CD4-positive, alpha-beta T cell treated with Interferon alpha-2 for 1 hour (primary cell): Measurements from ENCODE around the gene PSMB1.
A peak's percentile ranks its signal among the peaks of the same experiment; 100 is the strongest.

Experiments used
- DNase-seq, 2 donors: peaks; one replicate each; pipeline ENCODE4 v3.0.0-alpha.2; 2020 to 2022

PSMB1 gene

GRCh38 chr6:170552765-170553533 is at the start of gene PSMB1:
Gene PSMB1, minus strand, starts transcription at chr6:170553307. Its CDS starts 65 bp downstream, at chr6:170553242.
- DNase-seq = peak; percentile 86

- DNase-seq = no peak
These were observed 44.2 kb upstream of the PSMB1 start for GRCh38 chr6:170597278-170597677.

DNA sequence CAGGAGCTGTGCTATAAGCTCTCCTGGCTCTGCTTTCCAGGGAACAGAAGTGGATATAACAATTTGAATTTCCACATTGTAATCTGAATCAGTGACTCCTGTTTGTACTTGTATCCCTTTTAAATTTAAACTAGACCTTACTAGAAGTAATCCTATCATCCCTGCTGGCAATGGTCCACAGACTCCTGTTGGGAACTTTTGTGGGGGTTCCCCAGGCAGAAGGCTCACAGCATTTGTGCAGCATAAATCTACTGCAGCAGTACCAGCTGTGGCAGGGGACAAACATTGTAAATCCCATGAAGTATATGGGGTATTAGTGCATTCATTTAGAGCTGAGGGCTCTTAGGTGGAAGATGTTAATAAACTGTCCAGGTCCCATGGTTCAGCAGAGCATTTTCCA is 43.3 kb upstream of the PSMB1 start:
- no peak for DNase-seq

DNA sequence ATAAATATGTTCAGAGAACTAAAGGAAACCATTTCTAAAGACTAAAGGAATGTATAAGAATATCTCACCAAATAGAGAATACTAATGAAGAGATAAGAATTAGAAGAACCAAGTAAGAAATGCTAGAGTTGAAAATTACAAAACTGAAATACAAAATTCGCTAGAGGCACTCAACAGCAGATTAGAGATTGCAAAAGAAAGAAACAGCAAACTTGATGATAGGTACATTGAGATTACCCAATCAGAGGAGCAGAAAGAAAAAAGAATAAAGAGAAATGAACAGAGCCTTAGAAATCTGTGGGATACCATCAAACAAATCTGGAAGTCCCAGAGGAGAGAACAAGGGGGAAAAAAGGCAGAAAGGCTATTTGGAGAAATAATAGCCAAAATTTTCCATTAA is 37.6 kb upstream of the PSMB1 start:
- no peak for DNase-seq

- no peak for DNase-seq
These were observed 31.9 kb upstream of the PSMB1 start for GRCh38 chr6:170584954-170585498.

DNA sequence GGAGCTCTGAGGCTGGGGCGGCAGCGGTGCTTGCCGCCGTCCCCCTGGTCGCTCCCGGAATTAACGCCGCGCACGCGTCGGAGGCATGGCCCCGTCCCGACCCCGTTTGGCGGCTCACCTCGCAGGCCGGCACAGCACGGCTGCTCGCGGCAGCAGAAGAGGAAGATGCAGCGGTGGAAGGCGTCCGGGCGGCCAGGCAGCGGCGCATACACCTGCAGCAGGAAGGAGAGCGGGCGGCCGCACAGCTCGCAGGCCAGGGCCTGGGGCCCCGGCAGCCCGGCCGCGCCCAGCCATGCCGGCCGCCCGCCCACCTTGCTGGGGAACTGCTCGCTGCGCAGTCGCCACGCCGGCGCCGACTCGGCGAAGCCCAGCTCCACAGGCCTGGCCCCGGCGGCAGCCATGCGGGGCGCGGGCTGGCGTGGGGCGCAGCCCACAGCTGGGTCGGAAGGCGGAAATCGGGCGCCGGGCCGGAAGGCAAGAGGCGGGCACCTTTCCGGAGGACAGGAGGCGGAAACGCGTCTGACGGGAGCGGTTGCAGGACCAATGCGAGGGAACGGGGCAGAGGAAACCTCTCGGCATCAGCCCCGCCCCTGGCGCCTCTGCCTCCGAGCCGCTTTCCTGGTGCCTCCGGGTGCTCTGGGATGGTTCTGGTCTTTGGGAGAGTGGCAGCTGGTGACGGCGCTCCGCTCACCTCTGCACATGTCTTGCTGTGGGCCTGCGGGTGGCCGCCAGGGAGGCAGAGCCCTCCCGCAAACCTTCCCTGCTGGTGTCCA is 31.3 kb upstream of the PSMB1 start, which contains the start of gene PDCD2:
Gene PDCD2 (minus strand): TSS at position 457 of the 773 bp plus-strand sequence. CDS start 56 bp downstream, at position 401.
- peak; percentile 88 to 90 for DNase-seq

- DNase-seq = no peak
These were observed 30.7 kb upstream of the PSMB1 start for GRCh38 chr6:170583756-170584180.

DNA sequence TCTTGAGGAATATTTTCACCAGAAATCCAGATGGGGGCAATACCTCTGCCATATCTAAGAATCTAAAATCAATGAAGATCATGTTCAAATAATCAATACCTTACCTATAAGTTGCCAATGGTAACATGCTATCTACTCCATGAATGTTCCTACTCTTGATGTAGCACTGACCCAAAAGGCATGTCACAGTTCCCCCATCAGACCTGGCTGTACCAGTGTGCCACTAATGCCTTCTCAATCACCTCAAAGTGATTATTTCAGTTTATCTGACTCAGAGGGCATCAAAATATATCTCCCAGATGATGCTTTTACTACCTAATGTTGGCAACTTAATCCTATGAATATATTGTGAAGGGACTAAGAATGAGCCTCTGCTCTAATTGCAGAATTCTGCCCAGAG is 25.8 kb upstream of the PSMB1 start:
- no peak for DNase-seq

- DNase-seq = no peak
These were observed 22.1 kb upstream of the PSMB1 start for GRCh38 chr6:170575250-170575649.

GRCh38 chr6:170572704-170573466 is 19.8 kb upstream of the PSMB1 start:
- DNase-seq = no peak

DNA sequence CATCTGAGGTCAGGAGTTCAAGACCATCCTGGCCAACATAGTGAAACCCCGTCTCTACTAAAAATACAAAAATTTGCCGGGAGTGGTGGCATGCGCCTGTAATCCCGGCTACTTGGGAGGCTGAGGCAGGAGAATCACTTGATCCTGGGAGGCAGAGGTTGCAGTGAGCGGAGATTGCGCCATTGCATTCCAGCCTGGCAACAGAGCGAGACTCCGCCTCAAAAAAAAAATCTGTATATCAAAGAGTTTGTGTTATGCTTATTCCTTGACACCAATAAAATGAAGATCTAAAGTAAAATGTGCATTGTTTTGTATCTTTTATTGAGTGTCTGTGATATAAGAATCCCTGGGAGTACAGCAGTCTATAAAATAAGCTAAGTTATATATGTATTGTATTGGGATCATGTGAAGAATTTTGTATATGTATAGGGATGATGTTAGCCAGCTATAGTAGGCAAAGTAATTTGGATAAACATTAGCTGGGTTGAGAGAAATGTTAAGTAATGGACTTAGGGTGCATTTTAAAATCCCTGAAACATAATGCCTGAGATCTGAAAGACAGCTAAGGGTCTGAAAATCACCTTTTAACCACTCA is 11.9 kb upstream of the PSMB1 start:
- DNase-seq = no peak

DNA sequence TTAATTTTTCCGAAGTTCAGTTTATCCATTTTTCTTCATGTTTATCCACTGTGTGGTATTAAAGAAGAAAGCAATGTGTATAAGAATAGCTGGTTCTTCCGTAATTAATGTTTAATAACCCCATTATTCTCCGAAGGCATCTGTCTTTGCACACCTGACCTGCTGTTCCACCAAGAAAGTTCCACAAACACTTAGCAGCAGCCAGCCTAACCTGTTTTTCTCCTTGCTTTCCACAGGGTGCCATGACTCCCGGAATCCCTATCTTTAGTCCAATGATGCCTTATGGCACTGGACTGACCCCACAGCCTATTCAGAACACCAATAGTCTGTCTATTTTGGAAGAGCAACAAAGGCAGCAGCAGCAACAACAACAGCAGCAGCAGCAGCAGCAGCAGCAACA is 8.4 kb upstream of the PSMB1 start:
- no peak for DNase-seq

- no peak for DNase-seq
These were observed 2.2 kb upstream of the PSMB1 start for GRCh38 chr6:170555305-170555704.

- DNase-seq = no peak
These were observed 1.7 kb upstream of the PSMB1 start for GRCh38 chr6:170554796-170555137.

- peak; percentile 98 for DNase-seq
These were observed 1.1 kb upstream of the PSMB1 start, which contains the start of gene TBP for GRCh38 chr6:170554013-170554795. Gene TBP, plus strand, starts transcription at chr6:170554369. Its CDS starts 2,661 bp downstream, at chr6:170557030.

DNA sequence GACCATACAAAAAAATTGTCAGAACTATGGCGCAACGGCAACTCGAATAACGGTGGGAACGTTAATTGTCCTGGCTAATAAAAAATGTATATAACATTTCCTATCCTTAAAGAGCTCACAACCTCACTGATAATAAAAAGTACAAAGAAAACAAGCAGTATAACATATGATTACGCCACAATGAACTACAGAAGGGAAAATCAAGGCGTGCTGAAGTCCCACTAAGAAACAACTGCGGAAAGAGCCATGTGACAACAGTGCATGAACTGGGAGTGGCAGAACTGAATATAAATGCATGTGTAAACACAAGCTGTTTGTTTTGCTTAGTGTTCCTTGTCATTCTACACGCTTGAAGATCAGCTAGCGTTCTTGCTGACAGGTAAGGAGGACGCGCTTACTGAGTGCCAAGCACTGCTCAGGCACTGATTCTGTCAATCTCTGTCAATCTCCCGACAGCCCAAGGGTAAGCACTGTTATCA is 466 bp upstream of the PSMB1 start:
- DNase-seq = no peak

GRCh38 chr6:170545405-170545804 is 7.7 kb downstream of the PSMB1 start:
- no peak for DNase-seq

DNA sequence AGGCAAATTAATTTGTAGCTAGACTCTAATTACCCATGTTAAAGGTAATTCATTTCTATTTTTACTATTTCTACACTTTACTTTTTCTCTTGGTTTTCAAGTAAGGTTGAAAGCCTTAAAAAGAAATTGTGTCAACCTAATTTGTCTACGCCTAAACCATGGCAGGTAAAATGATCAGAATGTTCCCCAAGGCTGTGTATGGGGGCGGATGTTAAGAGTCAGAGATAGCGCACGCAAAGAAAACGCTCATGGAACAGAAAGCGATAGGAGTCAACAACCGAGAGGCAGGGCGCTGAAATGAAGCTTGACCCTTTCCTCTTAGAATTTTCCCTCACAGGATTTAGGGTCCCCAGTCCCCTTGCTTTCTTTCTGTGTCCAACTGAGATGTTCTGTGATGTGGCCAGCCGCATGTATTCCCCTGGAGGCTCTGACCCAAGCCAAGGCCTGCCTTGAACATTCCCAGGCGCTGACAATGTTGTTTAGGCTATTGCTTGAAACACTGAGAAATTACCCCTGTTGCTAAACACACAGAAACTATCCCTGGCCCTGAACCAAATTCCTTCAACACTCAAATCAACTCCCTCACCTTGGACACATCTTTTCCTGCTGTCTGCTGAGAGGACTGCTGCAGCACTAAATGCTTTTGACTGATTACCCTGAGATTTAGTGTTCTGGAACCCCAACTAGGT is 10.9 kb downstream of the PSMB1 start:
- no peak for DNase-seq

DNA sequence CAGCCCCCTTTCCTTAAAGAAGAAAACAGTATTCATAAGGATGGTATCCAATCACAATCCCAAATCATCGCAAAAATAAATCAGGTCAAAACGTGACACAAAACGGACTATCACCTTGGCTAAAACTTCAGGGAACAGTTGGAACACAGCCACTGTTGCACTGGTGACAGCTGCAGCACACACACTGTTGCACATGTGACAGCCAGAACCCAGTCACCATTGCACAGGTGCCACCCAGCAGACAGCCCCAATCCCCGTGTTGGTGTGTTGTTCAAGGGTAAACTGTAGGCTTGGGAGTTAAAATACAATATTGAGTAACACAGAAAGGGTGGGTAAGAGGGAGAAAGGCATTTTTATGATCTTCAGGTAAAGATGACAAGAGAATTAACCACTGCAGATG is 15.8 kb downstream of the PSMB1 start:
- no peak for DNase-seq

DNA sequence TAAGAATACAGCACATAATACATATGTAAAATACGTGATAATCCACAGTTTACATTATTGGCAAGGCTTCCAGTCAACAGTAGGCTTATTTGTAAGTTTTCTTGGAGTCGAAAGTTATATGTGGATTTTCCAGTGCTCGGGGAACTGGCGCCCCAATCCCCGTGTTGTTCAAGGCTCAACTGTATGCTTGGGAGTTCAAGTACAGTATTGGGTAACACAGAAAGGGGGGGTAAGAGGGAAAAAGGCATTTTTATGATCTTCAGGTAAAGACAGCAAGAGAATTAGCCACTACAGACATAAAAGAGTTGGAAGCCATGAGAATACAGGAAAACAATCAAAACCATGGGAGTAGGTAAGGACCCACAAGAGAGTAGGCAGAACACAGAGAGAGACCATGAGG is 16.4 kb downstream of the PSMB1 start:
- DNase-seq = no peak

DNA sequence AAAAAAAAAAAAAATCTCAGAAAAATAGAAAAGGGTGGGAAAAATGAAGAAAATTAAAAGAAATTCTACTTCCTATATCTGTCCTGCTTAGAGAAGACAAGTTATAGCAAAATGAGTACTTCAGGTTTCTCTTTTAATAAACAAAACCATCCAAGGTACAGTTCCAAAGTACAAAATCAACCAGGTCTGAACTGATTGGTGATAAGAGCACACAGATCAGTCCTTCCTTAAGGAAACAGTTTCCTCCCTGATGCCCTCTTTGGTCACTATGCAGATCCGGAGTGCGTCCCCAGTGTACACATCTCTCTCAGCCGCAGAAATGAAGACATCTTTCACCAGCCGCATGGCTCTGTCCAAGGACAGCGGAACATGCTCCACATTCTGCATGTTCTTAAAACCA is 18.1 kb downstream of the PSMB1 start:
- no peak for DNase-seq
